HepG2 (cell line): ENCODE data around the gene SLIT3. TPM values are rescaled to one million over a fixed set of nuclear protein-coding genes. Genes with fewer than 3 reads are reported as not detected.

Experiments used
- CBX2 ChIP-seq, 2 experiments: fragments of 200-600 bp in 1 of 2; sonication (generic); formaldehyde crosslinking in 1 of 2; IDR thresholded peaks; 2 replicates each; pipeline versions ENCODE4 v1.7.0 to v1.8.1; 2018 to 2022; ENCODE audit warnings: low read depth in 2 of 2, low read length in 1 of 2, mild to moderate bottlenecking in 1 of 2, missing genetic modification reagents in 1 of 2
- DNMT1 ChIP-seq: sonication (generic); formaldehyde crosslinking; IDR thresholded peaks from 2 replicates; pipeline ENCODE4 v1.5.1; 2020; ENCODE audit warnings: mild to moderate bottlenecking, missing genetic modification reagents
- GPBP1L1 ChIP-seq: sonication (generic); formaldehyde crosslinking; IDR thresholded peaks from 2 replicates; pipeline ENCODE4 v1.5.0; 2020; ENCODE audit warnings: mild to moderate bottlenecking, missing genetic modification reagents
- HOXA9 ChIP-seq: sonication (generic); formaldehyde crosslinking; IDR thresholded peaks from 2 replicates; pipeline ENCODE4 v1.8.1; 2022; ENCODE audit warnings: missing genetic modification reagents, mild to moderate bottlenecking, moderate library complexity, borderline replicate concordance
- MLLT10 ChIP-seq: sonication (generic); formaldehyde crosslinking; IDR thresholded peaks from 2 replicates; pipeline ENCODE4 v1.4.0; 2020; ENCODE audit warnings: missing genetic modification reagents
- NFAT5 ChIP-seq: sonication (generic); formaldehyde crosslinking; IDR thresholded peaks from 2 replicates; pipeline ENCODE4 v1.4.0; 2020; ENCODE audit warnings: missing genetic modification reagents
- ZFY ChIP-seq: sonication (generic); formaldehyde crosslinking; IDR thresholded peaks from 2 replicates; pipeline ENCODE4 v1.4.0; 2020; ENCODE audit warnings: missing genetic modification reagents
- ZNF263 ChIP-seq: sonication (generic); formaldehyde crosslinking; IDR thresholded peaks from 2 replicates; pipeline ENCODE4 v1.4.0; 2020; ENCODE audit warnings: missing genetic modification reagents
- polyA plus RNA-seq, 8 experiments: library from polyadenylated mRNA; depleted of rRNA in 3 of 8; stranded (reverse) in 7 of 8; unstranded in 1 of 8; fragments of >200 nt; fragmentation: Illumina TruSeq in 4 of 8; extraction: Trizol in 4 of 8; gene quantifications; 2 replicates each; pipeline versions ENCODE4 v1.2.1 to v1.2.3, GENCODE V29; 2011 to 2016; ENCODE audit warnings: low read depth in 4 of 8, missing spikeins in 1 of 8, mixed read lengths in 1 of 8; ENCODE audit not compliant: insufficient read depth in 1 of 8
- total RNA-seq, 5 experiments: library from RNA; depleted of rRNA; stranded (reverse); fragments of >200 nt; fragmentation: Illumina TruSeq; extraction: Trizol; gene quantifications; 2 replicates each; pipeline ENCODE4 v1.2.3, GENCODE V29; 2016; ENCODE audit warnings: low read depth in 1 of 5

Gene SLIT3
- total and polyA plus RNA-seq, 2 of the 13 experiments (the other 11 are each of a cell fraction or from before 2014, with no cell fraction given) = not detected

DNA sequence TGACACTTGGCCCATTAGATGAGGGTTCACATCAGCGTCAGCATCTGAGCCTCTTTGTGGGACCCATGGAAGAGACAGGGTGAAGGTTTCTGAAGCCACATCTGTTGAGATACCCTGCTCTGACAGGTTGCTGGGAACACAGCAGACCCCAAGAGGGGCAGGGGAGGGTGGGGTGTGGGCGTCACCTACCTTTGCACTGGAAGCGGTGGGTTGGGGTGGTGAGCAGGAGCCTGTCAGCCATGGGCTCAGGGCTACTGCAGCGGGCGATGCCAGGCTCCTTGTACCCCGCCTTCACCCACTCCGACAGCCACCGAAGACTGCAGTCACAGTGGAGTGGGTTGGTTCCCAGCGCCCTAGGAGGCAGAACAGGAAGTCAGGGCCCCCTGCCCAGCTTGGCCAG is 590.2 kb downstream of the SLIT3 start (continued):
- TF ChIP-seq NFAT5 (CRISPR knock-in tag) = no peak
- no peak for TF ChIP-seq GPBP1L1
- no peak for TF ChIP-seq ZNF263 (CRISPR knock-in tag)
- TF ChIP-seq CBX2 (IDR thresholded peaks at IDR 0.05; ENCODE audit: low read depth, low read length) = no peak
- no peak for TF ChIP-seq CBX2 (CRISPR knock-in tag; IDR thresholded peaks at IDR 0.05; ENCODE audit: low read depth)
- TF ChIP-seq DNMT1 = no peak
- TF ChIP-seq HOXA9 = no peak
- TF ChIP-seq ZFY = no peak
- TF ChIP-seq MLLT10 (CRISPR knock-in tag) = no peak
